Activated CD4-positive, alpha-beta T cell treated with anti-CD3 and anti-CD28 coated beads for 36 hours (primary cell): ENCODE measurements around the gene NPRL2. TPM values are rescaled to one million over a fixed set of nuclear protein-coding genes. Genes with fewer than 3 reads are reported as not detected.
"Not testable (repeated sequence)": the region's sequence is repeated elsewhere in the genome, so short reads cannot be mapped to it uniquely, and the experiment has no call there.

Experiments
- ATAC-seq: fragments of 200-7000 bp; cut with Tn5 transposase; one replicate; pipeline ENCODE4 v1.10.0; 2021; ENCODE audit warnings: mild to moderate bottlenecking, moderate library complexity
- CTCF ChIA-PET: fragments of 350-600 bp; sonication (Branson Sonifier 250); formaldehyde crosslinking; loops from one replicate; lab custom pipeline; 2021; ENCODE audit warnings: antibody characterized with exemption; lab: Charles Lee
- POLR2A ChIA-PET: fragments of 350-600 bp; sonication (Branson Sonifier 250); formaldehyde crosslinking; loops from one replicate; lab custom pipeline; 2021; ENCODE audit warnings: antibody characterized with exemption, inconsistent platforms; lab: Charles Lee
- DNase-seq: peaks from one replicate; pipeline ENCODE4 v3.0.0-alpha.2; 2020
- H3K27ac Mint-ChIP-seq: one replicate; pipeline ENCODE4 v1.8.0; 2021; ENCODE audit warnings: mixed read lengths
- H3K27me3 Mint-ChIP-seq: one replicate; pipeline ENCODE4 v1.8.0; 2021; ENCODE audit warnings: mixed read lengths
- H3K36me3 Mint-ChIP-seq: one replicate; pipeline ENCODE4 v1.8.0; 2021; ENCODE audit warnings: low read depth, mixed read lengths
- H3K4me1 Mint-ChIP-seq: one replicate; pipeline ENCODE4 v1.8.0; 2021; ENCODE audit warnings: mixed read lengths
- H3K4me3 Mint-ChIP-seq: one replicate; pipeline ENCODE4 v1.8.0; 2021; ENCODE audit warnings: mild to moderate bottlenecking, moderate library complexity, mixed read lengths
- H3K9me3 Mint-ChIP-seq: one replicate; pipeline ENCODE4 v1.8.0; 2021; ENCODE audit warnings: low read depth, mixed read lengths
- intact Hi-C, 2 experiments: fragments of 100-400 bp; cut with DNase I in 1 of 2; cut with micrococcal nuclease in 1 of 2; formaldehyde crosslinking; loops; one replicate each; pipeline versions ENCODE4 v1.14.2 to v1.15.1; 2022 to 2024; cut with DNase I, micrococcal nuclease
- total RNA-seq, 2 experiments: library from RNA; stranded (reverse); gene quantifications; one replicate each; pipeline ENCODE4 v1.2.3, GENCODE V29; 2021

The NPRL2 gene
- total RNA-seq, 2 experiments from 2014 or later: 42.5 to 43.0 TPM

- no peaks in the 10 kb centered on the region for H3K9me3 Mint-ChIP-seq
- ChIA-PET CTCF (interaction anchor here (0.6 to 1.0 kb wide), 4 partner anchors 12 to 335 kb away, joined by 3 to 4 read pairs (median 4); no protein-coding TSS in a partner anchor), POLR2A (no interaction called here)
- peaks cover 25% of the 10 kb centered on the region for H3K4me1 Mint-ChIP-seq
- peaks cover 1% of the 10 kb centered on the region for H3K36me3 Mint-ChIP-seq
- H3K4me3 Mint-ChIP-seq: no peak overlapping the region
- H3K27ac Mint-ChIP-seq: no peak overlapping the region
- no peak for DNase-seq
- no peak for ATAC-seq
- intact Hi-C loops: no loop called here
- no peaks in the 10 kb centered on the region for H3K27me3 Mint-ChIP-seq
Observed at GRCh38 chr3:50314342-50314741, 36.2 kb downstream of the NPRL2 start.

GRCh38 chr3:50312041-50312440 lies 38.5 kb downstream of the NPRL2 start:
- H3K9me3 Mint-ChIP-seq, POLR2A ChIA-PET, H3K4me3 Mint-ChIP-seq, intact Hi-C loops, H3K36me3 Mint-ChIP-seq, CTCF ChIA-PET, ATAC-seq, DNase-seq, H3K27ac Mint-ChIP-seq, H3K27me3 Mint-ChIP-seq: not testable (repeated sequence)
- peaks cover 12% of the 10 kb centered on the region for H3K4me1 Mint-ChIP-seq

GRCh38 chr3:50304601-50305000 lies 46.0 kb downstream of the NPRL2 start:
- CTCF ChIA-PET: interaction anchor here (1.5 kb wide), 1 partner anchor 9 kb away, joined by 4 read pairs; no protein-coding TSS in a partner anchor
- ATAC-seq: peak; percentile 64
- intact Hi-C loops: no loop called here
- no peak overlapping the region for H3K4me3 Mint-ChIP-seq
- H3K36me3 Mint-ChIP-seq: peaks cover 5% of the 10 kb centered on the region
- no peak for DNase-seq
- no peaks in the 10 kb centered on the region for H3K27me3 Mint-ChIP-seq
- POLR2A ChIA-PET: interaction anchor here (0.7 to 0.8 kb wide), 3 partner anchors 11 to 277 kb away, joined by 3 to 5 read pairs (median 3); no protein-coding TSS in a partner anchor
- H3K4me1 Mint-ChIP-seq: peaks cover 14% of the 10 kb centered on the region
- H3K9me3 Mint-ChIP-seq: no peaks in the 10 kb centered on the region
- no peak overlapping the region for H3K27ac Mint-ChIP-seq

- Mint-ChIP-seq H3K27ac (no peak within 1 kb of the TSS), H3K36me3 (no peaks in the 10 kb centered on the region), H3K4me3 (no peak within 1 kb of the TSS), H3K9me3 (no peaks in the 10 kb centered on the region), H3K27me3 (no peaks in the 10 kb centered on the region), H3K4me1 (peaks cover 15% of the 10 kb centered on the region)
- POLR2A ChIA-PET: no interaction called here
- intact Hi-C loops: no loop called here
- CTCF ChIA-PET: interaction anchor here (0.9 kb wide), 1 partner anchor 11 kb away, joined by 4 read pairs; no protein-coding TSS in a partner anchor
- ATAC-seq (no peak), DNase-seq (no peak)
Observed at GRCh38 chr3:50303013-50303815, 47.4 kb downstream of the NPRL2 start, which contains the start of gene HYAL1. TSS of gene HYAL1 (minus strand) at chr3:50303574. CDS start at chr3:50302956, 618 bp downstream.

- H3K27ac Mint-ChIP-seq: no peak overlapping the region
- DNase-seq (no peak), ATAC-seq (no peak)
- H3K36me3 Mint-ChIP-seq: no peaks in the 10 kb centered on the region
- ChIA-PET POLR2A (no interaction called here), CTCF (interaction anchor here (0.9 kb wide), 1 partner anchor 12 kb away, joined by 4 read pairs; no protein-coding TSS in a partner anchor)
- no peak overlapping the region for H3K4me3 Mint-ChIP-seq
- no peaks in the 10 kb centered on the region for H3K9me3 Mint-ChIP-seq
- H3K4me1 Mint-ChIP-seq: peaks cover 19% of the 10 kb centered on the region
- intact Hi-C loops: no loop called here
- no peaks in the 10 kb centered on the region for H3K27me3 Mint-ChIP-seq
Observed at GRCh38 chr3:50302095-50303012, 48.2 kb downstream of the NPRL2 start.

GRCh38 chr3:50300681-50301254 lies 49.8 kb downstream of the NPRL2 start:
- no peak for ATAC-seq
- POLR2A ChIA-PET: no interaction called here
- no peaks in the 10 kb centered on the region for H3K9me3 Mint-ChIP-seq
- CTCF ChIA-PET: interaction anchor here (0.6 to 1.8 kb wide), 3 partner anchors 8 to 54 kb away, joined by 4 to 15 read pairs (median 4); partner anchors contain the start of gene IFRD2
- H3K27me3 Mint-ChIP-seq: no peaks in the 10 kb centered on the region
- H3K36me3 Mint-ChIP-seq: no peaks in the 10 kb centered on the region
- H3K4me1 Mint-ChIP-seq: peaks cover 19% of the 10 kb centered on the region
- DNase-seq: no peak
- intact Hi-C loops: no loop called here
- H3K27ac Mint-ChIP-seq: peak overlapping the region; percentile 90
- peak overlapping the region; percentile 97 for H3K4me3 Mint-ChIP-seq

GRCh38 chr3:50299929-50300680 lies 50.5 kb downstream of the NPRL2 start:
- intact Hi-C loops: loop anchor here (1.0 to 10.0 kb wide), 19 partner anchors 21 to 1757 kb away; partner anchors contain the start of genes TMEM115 (in 2 of the 2), CYB561D2 (in 1 of the 2), DUSP7 (in 1 of the 2) and GMPPB (in 1 of the 2)
- Mint-ChIP-seq H3K4me3 (peak overlapping the region; percentile 97), H3K4me1 (peaks cover 19% of the 10 kb centered on the region), H3K27ac (peak overlapping the region; percentile 90), H3K9me3 (no peaks in the 10 kb centered on the region), H3K36me3 (no peaks in the 10 kb centered on the region), H3K27me3 (no peaks in the 10 kb centered on the region)
- DNase-seq: peak; percentile 40
- peak; percentile 14 for ATAC-seq
- POLR2A ChIA-PET: interaction anchor here (0.5 to 1.6 kb wide), 11 partner anchors 21 to 939 kb away, joined by 3 to 10 read pairs (median 3); partner anchors contain the start of genes CACNA2D2, GNAI2, HYAL2 and NPRL2
- CTCF ChIA-PET: interaction anchor here (0.5 to 1.9 kb wide), 13 partner anchors 8 to 342 kb away, joined by 3 to 16 read pairs (median 4); partner anchors contain the start of genes IFRD2 and TUSC2

GRCh38 chr3:50299638-50299928 lies 51.0 kb downstream of the NPRL2 start:
- ATAC-seq (no peak), DNase-seq (no peak)
- Mint-ChIP-seq H3K9me3 (no peaks in the 10 kb centered on the region), H3K4me1 (peaks cover 15% of the 10 kb centered on the region), H3K27ac (peak overlapping the region; percentile 90), H3K4me3 (peak overlapping the region; percentile 97), H3K36me3 (no peaks in the 10 kb centered on the region), H3K27me3 (no peaks in the 10 kb centered on the region)
- intact Hi-C loops: loop anchor here (1.0 to 10.0 kb wide), 19 partner anchors 22 to 1757 kb away; partner anchors contain the start of genes TMEM115 (in 2 of the 2), CYB561D2 (in 1 of the 2), DUSP7 (in 1 of the 2) and GMPPB (in 1 of the 2)
- CTCF ChIA-PET: interaction anchor here (0.5 to 1.9 kb wide), 15 partner anchors 20 to 342 kb away, joined by 3 to 16 read pairs (median 4); partner anchors contain the start of genes GNAI2 and TUSC2
- POLR2A ChIA-PET: interaction anchor here (0.5 to 1.6 kb wide), 11 partner anchors 20 to 939 kb away, joined by 3 to 10 read pairs (median 3); partner anchors contain the start of genes CACNA2D2, GNAI2, HYAL2 and NPRL2

GRCh38 chr3:50298836-50299637 lies 51.5 kb downstream of the NPRL2 start, which contains the start of the genes HYAL3 and NAA80:
TSS of gene HYAL3 (minus strand) at chr3:50299405. CDS start at chr3:50295602, 3,803 bp downstream.
TSS of gene NAA80 (minus strand) at chr3:50299405. CDS start at chr3:50297463, 1,942 bp downstream.
- DNase-seq: peak; percentile 100
- no peaks in the 10 kb centered on the region for H3K9me3 Mint-ChIP-seq
- H3K27ac Mint-ChIP-seq: peak within 1 kb of the TSS; percentile 96
- POLR2A ChIA-PET: interaction anchor here (0.6 to 1.6 kb wide), 11 partner anchors 20 to 559 kb away, joined by 3 to 11 read pairs (median 3); partner anchors contain the start of genes GNAI2, HYAL2, NPRL2 and RASSF1
- intact Hi-C loops: loop anchor here (1.0 to 10.0 kb wide), 19 partner anchors 22 to 1758 kb away; partner anchors contain the start of genes TMEM115 (in 2 of the 2), CYB561D2 (in 1 of the 2), DUSP7 (in 1 of the 2) and GMPPB (in 1 of the 2)
- no peaks in the 10 kb centered on the region for H3K27me3 Mint-ChIP-seq
- CTCF ChIA-PET: interaction anchor here (0.5 to 1.9 kb wide), 18 partner anchors 20 to 341 kb away, joined by 3 to 16 read pairs (median 3); partner anchors contain the start of genes CYB561D2, GNAI2, NPRL2 and RASSF1
- H3K4me1 Mint-ChIP-seq: peaks cover 13% of the 10 kb centered on the region
- H3K4me3 Mint-ChIP-seq: peak within 1 kb of the TSS; percentile 97
- no peaks in the 10 kb centered on the region for H3K36me3 Mint-ChIP-seq
- peak; percentile 89 for ATAC-seq
